GM21447 (cell line): ENCODE results near the gene CAT.
"Not testable (repeated sequence)": the region's sequence is repeated elsewhere in the genome, so short reads cannot be mapped to it uniquely, and the experiment has no call there.

Experiments
- ATAC-seq: cut with Tn5 transposase; IDR thresholded peaks from one replicate; pipeline ENCODE4 v1.9.1; 2021; ENCODE audit not compliant: unreplicated experiment

CAT gene

DNA sequence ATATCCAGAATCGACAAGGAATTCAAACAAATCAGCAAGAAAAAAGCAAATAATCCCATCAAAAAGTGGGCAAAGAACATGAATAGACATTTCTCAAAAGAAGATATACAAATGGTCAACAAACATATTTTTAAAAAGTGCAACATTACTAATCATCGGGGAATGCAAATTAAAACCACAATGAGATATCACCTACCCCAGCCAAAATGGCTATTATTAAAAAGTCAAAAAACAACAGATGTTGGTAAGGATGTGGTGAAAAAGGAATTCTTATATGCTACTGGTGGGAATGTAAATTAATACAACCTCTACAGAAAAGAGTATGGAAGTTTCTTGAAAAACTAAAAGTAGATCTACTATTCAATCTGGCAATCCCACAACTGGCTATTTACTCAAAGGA, 13.9 kb upstream of the CAT start:
- ATAC-seq = not testable (repeated sequence)

DNA sequence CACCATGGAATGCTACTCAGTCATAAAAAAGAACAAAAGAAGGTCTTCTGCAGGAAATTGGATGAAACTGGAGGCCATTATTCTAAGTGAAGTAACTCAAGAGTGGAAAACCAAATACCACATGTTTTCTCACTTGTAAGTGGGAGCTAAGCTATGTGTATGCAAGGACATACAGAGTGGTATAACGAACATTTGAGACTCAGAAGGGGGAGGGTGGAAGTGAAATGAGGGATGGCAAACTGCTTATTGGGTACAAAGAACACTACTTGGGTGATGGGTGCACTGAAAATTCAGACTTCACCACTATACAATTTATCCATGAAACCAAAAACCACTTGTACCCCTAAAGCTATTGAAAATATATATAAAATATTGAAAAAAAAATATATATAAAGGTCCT, 13.4 kb upstream of the CAT start:
- no peak for ATAC-seq

DNA sequence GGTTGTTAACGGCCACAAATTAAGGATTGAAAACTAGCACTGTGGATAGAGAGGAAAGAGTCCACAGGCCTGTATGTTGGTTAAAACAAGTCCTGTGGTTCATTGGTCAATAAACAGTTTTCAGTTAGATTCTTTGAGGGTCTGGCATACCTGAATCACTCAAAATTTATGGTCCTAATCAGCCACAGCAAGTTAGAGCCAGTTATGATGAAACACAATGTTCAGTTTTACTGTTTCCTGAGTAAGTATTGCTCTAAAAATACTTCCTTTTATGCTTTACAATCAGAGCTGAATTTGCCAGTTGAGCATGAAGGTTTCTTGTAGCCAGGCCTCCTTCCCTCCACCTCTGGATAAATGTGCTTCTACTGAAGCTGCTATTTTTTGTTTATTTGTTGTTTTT, 12.9 kb upstream of the CAT start:
- ATAC-seq = no peak

DNA sequence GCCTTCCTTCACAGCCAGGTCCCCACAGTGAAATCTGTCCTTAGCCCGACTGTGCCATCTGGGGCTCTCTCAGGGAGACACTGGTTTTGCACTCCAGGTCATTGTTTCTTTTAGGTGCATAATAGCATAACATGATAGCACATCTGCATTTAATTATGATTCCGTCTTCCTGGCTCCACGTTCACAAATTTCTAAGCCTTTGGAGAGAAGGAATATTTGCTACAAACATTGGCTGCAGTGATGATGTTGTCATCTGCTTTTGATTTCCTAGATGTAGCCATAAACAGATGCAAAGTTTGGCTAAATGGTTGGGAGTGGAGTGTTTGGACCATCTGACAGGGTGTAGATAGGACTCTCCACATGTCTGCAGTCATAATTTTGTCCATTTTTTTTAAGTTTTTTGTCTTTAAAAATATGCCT, 12.0 kb upstream of the CAT start:
- no peak for ATAC-seq

GRCh38 chr11:34427186-34427805, 11.4 kb upstream of the CAT start:
- ATAC-seq = no peak

DNA sequence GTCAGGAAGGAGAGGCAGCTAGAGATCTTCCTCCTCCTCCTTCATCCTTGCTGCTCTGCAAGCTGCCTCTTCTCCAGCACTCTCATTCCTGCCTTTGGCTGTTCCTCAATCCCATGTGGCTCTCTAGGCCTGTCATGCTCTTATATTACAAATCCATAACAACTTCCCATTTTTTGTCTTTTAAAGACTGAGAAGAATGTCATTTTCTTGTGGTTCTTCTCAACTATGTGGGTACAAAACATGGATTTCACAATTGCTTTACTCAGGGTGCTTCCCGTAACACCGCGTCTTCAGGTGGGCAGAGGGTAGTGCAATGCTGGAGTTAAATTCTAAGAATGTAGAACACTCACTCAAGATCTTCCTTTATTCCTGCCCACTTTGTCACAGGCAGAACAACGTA, 6.8 kb upstream of the CAT start:
- no peak for ATAC-seq

DNA sequence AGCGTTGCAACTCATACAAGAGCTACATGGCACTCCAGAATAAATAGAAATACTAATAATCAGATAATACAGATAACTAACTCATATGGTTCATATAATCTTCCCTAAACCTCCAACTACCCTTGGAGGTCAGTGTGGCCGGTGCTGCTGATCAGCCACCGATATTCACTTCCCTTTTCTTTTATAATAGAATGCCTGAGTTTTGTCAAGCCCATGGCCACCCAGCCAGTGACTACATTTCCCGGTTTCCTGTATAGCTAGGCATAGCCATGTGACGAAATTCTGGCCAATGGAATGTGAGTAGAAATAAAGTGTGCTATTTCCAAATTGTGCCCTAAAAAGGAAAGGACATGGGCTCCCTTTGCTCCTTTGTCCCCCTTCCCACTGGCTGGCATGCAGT, 5.9 kb upstream of the CAT start:
- no peak for ATAC-seq

- no peak for ATAC-seq
Measured at GRCh38 chr11:34433899-34434298, 4.8 kb upstream of the CAT start.

- no peak for ATAC-seq
Measured at GRCh38 chr11:34437224-34438125, 1.3 kb upstream of the CAT start.

GRCh38 chr11:34439610-34440198, 970 bp downstream of the CAT start:
- no peak for ATAC-seq

DNA sequence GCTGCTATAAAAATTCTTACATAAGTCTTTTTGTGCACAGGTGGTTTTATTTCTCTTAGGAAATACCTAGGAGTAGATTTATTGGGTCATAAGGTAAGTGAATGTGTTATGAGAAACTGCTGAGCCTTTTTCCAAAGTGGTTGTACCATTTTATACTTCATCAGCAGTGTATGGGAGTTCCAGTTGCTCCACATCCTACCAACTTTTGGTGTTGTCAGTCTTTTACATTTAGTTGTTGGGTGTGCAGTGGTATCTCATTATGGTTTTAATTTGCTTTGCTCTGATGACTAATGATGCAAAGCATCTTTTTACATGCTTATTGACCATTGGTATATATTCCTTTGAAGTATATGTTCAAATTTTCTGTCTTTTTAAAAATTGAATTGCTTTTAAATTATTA, 3.1 kb downstream of the CAT start:
- no peak for ATAC-seq

GRCh38 chr11:34443136-34443535, 4.4 kb downstream of the CAT start:
- no peak for ATAC-seq

DNA sequence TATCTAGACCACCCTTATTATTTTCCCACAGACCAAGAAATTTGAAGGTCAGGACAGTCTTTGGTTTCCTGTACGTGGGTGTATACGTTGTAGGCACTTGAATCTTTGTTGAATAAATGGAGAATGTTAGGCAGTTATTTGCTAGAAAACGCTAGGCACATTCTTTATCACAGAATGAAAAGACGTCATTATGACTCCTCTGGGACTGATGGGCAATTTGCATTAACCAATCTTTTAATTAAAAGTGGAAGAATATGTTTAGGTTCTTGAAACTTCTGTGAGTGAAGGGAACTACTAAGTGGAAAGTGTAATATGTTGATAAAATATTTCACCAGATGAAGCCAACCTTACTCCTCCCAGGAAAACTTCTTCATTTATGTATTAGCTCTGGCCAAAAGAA, 5.7 kb downstream of the CAT start:
- ATAC-seq = no peak

DNA sequence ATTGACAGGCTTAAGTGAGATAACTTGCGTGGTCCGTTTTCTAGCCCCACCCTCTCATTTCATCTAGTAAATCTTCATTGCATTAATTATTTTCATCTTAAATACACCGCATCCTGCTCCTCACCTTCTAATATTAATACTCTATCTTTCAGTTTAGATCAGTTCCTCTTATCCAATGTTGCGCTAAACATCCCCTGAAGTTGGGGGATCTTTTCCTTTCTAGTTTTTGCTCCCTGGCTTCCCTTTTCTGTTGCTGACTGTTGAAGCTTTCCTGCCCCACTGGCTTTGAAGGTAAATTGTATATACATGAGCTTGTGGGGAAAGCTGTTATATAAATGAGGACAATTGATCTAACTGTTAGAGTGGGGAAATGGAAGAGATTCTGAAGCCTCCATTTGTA, 7.2 kb downstream of the CAT start:
- no peak for ATAC-seq

- no peak for ATAC-seq
Measured at GRCh38 chr11:34446386-34446785, 7.7 kb downstream of the CAT start.

DNA sequence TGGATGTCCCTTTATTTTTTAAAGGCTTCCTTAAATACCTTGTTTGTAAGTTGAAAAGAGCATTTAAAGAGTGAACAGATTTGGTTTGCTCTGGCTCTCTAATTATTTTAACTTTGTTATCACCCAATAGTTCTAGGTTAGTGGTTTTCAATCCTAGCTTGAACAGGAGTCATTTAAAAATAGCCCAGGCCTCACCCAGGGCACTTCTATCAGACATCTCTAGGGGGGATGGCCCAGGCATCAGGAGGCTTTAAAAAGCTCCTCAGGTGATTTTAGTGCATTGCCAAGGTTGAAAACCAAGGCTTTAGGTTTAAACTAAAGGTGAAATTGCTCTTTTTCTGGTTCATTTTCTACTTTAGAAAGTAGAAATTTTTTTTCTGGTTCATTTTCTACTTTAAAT, 8.3 kb downstream of the CAT start:
- ATAC-seq = no peak

DNA sequence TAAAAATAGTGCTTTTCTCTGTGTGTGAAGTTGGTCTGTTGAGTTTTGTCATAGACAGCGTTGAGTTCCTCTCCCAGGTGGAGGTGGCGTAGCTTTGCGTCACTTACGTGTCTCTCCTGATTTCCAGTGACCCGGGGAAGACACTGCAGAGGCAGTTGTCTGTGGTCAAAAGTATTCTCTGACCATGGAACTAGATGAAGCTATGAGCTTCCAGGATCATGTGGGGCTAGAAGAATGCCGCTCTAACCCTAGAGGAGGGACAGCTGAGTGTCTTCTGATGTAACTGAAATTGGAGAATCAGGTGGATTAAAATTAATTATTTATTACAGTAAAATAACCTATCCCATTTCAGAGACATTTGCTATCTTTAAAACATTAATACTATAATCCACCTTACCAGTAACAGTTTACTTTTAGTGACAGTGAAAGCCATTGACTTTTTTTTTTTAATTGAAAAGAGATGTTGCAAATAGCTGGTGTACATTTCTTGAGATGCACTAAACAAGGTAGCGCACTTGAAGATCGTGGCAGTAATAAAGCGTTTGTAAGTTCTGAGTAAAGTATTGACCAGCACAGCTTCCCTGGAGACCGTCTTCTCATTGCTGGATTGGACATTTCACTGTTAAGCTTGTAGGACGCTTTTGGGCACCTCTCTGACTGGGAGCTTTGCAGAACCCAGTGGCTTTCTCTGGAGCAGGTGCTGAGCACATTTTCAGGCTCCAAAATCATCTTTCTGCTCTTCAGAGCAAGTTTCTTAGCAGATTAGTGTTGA, 9.7 kb downstream of the CAT start:
- no peak for ATAC-seq

- ATAC-seq = peak; percentile 65
Measured at GRCh38 chr11:34449013-34449412, 10.3 kb downstream of the CAT start.

DNA sequence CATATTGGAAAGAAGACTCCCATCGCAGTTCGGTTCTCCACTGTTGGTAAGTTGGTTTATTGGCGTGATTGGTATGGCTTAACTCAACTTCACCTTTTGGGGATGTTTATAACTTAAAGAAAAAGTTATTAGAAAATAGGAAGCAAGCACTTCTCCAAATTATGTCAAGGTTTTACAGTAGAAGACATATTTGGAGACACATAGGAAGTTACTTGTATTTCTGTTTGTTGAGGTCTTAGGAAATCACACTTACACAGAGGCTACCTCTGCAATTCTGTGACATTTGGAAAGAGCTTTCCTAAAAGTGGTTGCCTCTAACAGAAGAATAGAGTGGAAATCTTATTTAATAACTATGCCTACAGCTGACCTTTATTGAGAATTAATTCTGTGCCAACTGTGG, 12.3 kb downstream of the CAT start:
- ATAC-seq = no peak

DNA sequence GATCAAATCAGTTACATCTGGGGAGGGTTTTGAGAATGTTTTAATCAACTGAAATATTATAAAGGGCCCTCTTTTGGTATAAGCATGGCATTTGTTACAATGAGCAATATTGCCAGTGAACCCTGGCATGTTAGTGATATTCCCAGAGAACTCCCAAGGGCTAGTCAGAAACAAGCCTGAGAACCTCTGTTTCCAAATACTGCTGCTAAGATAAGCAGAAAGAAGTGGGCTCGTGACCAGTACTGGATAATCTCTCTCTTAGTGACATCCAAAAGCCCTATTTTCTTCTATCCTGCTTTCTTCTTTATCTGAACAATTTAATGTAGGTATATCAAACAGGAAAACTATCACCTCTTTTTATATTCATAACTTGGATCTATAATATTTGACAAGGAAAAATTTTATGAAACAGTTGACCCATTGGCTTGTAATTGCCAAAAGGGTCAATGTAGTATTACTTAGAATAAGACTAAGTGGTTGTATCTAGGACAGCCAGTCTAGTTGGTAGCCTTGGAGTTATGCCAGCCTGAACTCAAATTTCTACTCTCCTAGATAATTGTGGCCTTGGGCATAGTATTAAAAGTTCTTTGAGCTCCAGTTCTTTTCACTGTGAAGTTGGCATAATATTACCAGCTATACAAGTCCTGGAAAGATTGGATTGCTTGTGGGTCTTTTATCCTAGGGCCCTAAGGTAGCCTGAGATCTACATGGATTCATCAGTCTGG, 15.7 kb downstream of the CAT start:
- no peak for ATAC-seq

DNA sequence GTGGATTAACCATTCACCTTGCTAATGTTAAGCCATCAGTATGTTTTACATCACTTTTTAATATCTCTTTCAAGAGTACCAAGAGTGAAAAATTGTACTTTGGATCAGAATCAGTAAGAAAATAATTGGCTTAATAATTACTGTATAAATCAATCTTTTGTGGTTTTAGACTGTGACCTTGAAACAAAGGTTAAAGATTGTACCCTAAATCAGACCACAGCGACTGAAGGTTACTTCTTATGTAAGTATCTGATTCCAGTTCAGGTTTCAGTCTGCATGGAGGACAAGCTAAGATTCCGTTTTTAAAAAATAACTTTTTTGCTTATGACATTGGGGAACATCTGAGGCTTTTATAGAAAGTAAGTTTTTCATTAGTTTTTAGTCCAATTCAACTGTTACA, 18.9 kb downstream of the CAT start:
- ATAC-seq = no peak
